ENCODE data around the gene CYP3A5.

CYP3A5 gene

DNA sequence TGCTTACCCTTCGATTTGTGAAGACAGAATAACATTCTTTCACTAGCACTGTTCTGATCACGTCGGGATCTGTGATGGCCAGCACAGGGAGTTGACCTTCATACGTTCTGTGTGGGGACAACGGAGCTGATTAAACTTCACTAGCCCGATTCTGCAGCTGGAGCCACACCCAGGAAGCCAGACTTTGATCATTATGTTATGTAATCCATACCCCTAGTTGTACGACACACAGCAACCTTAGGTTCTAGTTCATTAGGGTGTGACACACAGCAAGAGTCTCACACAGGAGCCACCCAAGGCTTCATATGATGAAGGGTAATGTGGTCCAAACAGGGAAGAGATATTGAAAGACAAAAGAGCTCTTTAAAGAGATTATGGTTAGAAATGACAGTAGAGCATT is 7.2 kb downstream of the CYP3A5 start:
- no peak for DNase-seq
- Mint-ChIP-seq H3K27ac (no peak overlapping the region), H3K9me3 (no peaks in the 10 kb centered on the region), H3K4me1 (no peaks in the 10 kb centered on the region), H3K36me3 (ENCODE audit: low read depth) (no peaks in the 10 kb centered on the region), H3K4me3 (no peak overlapping the region), H3K27me3 (ENCODE audit: low read depth, poor library complexity) (peaks cover 3% of the 10 kb centered on the region)
- TF ChIP-seq, protein P1, sequence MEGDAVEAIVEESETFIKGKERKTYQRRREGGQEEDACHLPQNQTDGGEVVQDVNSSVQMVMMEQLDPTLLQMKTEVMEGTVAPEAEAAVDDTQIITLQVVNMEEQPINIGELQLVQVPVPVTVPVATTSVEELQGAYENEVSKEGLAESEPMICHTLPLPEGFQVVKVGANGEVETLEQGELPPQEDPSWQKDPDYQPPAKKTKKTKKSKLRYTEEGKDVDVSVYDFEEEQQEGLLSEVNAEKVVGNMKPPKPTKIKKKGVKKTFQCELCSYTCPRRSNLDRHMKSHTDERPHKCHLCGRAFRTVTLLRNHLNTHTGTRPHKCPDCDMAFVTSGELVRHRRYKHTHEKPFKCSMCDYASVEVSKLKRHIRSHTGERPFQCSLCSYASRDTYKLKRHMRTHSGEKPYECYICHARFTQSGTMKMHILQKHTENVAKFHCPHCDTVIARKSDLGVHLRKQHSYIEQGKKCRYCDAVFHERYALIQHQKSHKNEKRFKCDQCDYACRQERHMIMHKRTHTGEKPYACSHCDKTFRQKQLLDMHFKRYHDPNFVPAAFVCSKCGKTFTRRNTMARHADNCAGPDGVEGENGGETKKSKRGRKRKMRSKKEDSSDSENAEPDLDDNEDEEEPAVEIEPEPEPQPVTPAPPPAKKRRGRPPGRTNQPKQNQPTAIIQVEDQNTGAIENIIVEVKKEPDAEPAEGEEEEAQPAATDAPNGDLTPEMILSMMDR (IDR thresholded peaks at IDR 0.05): no peak

DNA sequence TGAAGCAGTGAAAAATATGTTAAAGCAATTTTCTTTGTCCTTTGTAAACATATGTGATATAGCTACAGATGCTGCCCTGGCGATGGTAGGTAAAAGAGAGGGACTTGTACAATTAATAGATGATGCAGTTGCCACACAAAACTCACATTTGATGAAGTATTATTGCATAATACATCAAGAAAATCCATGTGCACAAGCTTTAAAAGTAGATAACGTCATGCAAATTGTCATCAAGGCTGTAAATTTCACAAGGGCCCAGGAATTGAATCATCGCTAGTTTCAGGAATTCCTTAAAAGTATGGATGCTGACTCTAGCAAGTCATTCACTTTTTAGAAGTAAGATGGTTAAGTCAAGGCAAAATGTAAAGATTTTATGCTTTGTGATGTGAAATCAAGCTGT is 10.0 kb downstream of the CYP3A5 start:
- no peak overlapping the region for H3K27ac Mint-ChIP-seq
- H3K4me1 Mint-ChIP-seq: no peaks in the 10 kb centered on the region
- TF ChIP-seq, protein P1 (IDR thresholded peaks at IDR 0.05): no peak
- DNase-seq: no peak
- H3K27me3 Mint-ChIP-seq (ENCODE audit: low read depth, poor library complexity): peaks cover 3% of the 10 kb centered on the region
- no peak overlapping the region for H3K4me3 Mint-ChIP-seq
- no peaks in the 10 kb centered on the region for H3K9me3 Mint-ChIP-seq
- H3K36me3 Mint-ChIP-seq (ENCODE audit: low read depth): no peaks in the 10 kb centered on the region

- Mint-ChIP-seq H3K4me1 (no peaks in the 10 kb centered on the region), H3K27ac (no peak overlapping the region), H3K4me3 (no peak overlapping the region), H3K36me3 (ENCODE audit: low read depth) (peaks cover 5% of the 10 kb centered on the region), H3K27me3 (ENCODE audit: low read depth, poor library complexity) (peaks cover 3% of the 10 kb centered on the region), H3K9me3 (no peaks in the 10 kb centered on the region)
- no peak for DNase-seq
- TF ChIP-seq, protein P1 (IDR thresholded peaks at IDR 0.05): no peak
Measured at GRCh38 chr7:99668541-99668940, 11.3 kb downstream of the CYP3A5 start.

DNA sequence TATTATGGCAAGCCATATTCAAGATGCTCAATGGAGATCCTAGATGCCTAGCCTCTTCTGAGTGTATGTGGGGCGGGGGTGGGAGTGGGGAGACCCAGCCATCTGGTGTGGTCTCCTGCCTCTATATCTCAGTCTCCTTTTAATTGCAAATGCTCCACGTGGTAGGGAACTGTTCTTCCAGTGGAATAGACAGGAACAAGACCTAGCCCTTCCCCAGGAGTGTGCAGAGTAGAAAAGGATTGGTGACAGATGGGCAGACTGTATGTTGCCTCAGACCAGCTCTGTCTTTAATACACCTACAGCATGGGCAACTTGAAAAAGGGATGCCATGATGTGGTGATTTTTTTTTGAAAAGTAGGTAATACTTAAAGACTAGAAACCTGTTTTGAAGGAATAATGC is 12.6 kb downstream of the CYP3A5 start:
- no peak overlapping the region for H3K27ac Mint-ChIP-seq
- H3K36me3 Mint-ChIP-seq (ENCODE audit: low read depth): peaks cover 9% of the 10 kb centered on the region
- peaks cover 3% of the 10 kb centered on the region for H3K27me3 Mint-ChIP-seq (ENCODE audit: low read depth, poor library complexity)
- no peak for DNase-seq
- no peaks in the 10 kb centered on the region for H3K4me1 Mint-ChIP-seq
- no peaks in the 10 kb centered on the region for H3K9me3 Mint-ChIP-seq
- TF ChIP-seq, protein P1 (IDR thresholded peaks at IDR 0.05): no peak
- no peak overlapping the region for H3K4me3 Mint-ChIP-seq

- peaks cover 11% of the 10 kb centered on the region for H3K36me3 Mint-ChIP-seq (ENCODE audit: low read depth)
Measured at GRCh38 chr7:99666013-99666395, 13.8 kb downstream of the CYP3A5 start.

More at GRCh38 chr7:99666013-99666395, 13.8 kb downstream of the CYP3A5 start:
- DNase-seq: no peak
- Mint-ChIP-seq H3K9me3 (no peaks in the 10 kb centered on the region), H3K27ac (no peak overlapping the region), H3K4me1 (no peaks in the 10 kb centered on the region), H3K4me3 (no peak overlapping the region), H3K27me3 (ENCODE audit: low read depth, poor library complexity) (no peaks in the 10 kb centered on the region)
- TF ChIP-seq, protein P1 (IDR thresholded peaks at IDR 0.05): no peak
